ENCODE results near the gene PTGER1. TPM values are rescaled to one million over a fixed set of nuclear protein-coding genes. Genes with fewer than 3 reads are reported as not detected.

PTGER1 gene
- total and polyA plus RNA-seq, 9 of the 15 experiments (the other 6 are each of a cell fraction or from before 2014, with no cell fraction given), result 0.06 to 0.36 (median 0.31) TPM; not detected in 5

GRCh38 chr19:14510311-14511228 lies 35.4 kb upstream of the PTGER1 start (continued):
- TF ChIP-seq ETV1 (tag; conservative IDR thresholded peaks at IDR 0.05; ENCODE audit: low read depth), result no peak
- TF ChIP-seq ZNF717 (CRISPR knock-in tag; IDR thresholded peaks at IDR 0.05), result no peak
- TF ChIP-seq ZNF347 (CRISPR knock-in tag; IDR thresholded peaks at IDR 0.05; ENCODE audit: low read depth), result no peak
- TF ChIP-seq, protein P1, sequence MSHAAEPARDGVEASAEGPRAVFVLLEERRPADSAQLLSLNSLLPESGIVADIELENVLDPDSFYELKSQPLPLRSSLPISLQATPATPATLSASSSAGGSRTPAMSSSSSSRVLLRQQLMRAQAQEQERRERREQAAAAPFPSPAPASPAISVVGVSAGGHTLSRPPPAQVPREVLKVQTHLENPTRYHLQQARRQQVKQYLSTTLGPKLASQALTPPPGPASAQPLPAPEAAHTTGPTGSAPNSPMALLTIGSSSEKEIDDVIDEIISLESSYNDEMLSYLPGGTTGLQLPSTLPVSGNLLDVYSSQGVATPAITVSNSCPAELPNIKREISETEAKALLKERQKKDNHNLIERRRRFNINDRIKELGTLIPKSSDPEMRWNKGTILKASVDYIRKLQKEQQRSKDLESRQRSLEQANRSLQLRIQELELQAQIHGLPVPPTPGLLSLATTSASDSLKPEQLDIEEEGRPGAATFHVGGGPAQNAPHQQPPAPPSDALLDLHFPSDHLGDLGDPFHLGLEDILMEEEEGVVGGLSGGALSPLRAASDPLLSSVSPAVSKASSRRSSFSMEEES (CRISPR knock-in tag; IDR thresholded peaks at IDR 0.05), result no peak
- TF ChIP-seq ZC3H8 (IDR thresholded peaks at IDR 0.05), result no peak
- TF ChIP-seq ARID1B (IDR thresholded peaks at IDR 0.05), result peak; percentile 53; the same call in 1 of the 2 replicates
- no peak for TF ChIP-seq YY1 (IDR thresholded peaks at IDR 0.05; ENCODE audit: borderline replicate concordance in 1 of 3, control insufficient read depth in 1 of 3, extremely low read depth in 1 of 3, insufficient read depth in 3 of 3, insufficient read length in 1 of 3, insufficient replicate concordance in 2 of 3, low read depth in 1 of 3, low read length in 2 of 3)
- TF ChIP-seq NBN (IDR thresholded peaks at IDR 0.05; ENCODE audit: low read depth), result peak; percentile 54
- no peak for TF ChIP-seq ZNF431 (CRISPR knock-in tag; IDR thresholded peaks at IDR 0.05)
- no peak for TF ChIP-seq NFE2L1 (tag; IDR thresholded peaks at IDR 0.05; ENCODE audit: borderline replicate concordance, low read depth)
- no peak for TF ChIP-seq ZNF830 (CRISPR knock-in tag; IDR thresholded peaks at IDR 0.05)
- TF ChIP-seq ZSCAN29 (IDR thresholded peaks at IDR 0.05), result no peak
- TF ChIP-seq SAP30 (IDR thresholded peaks at IDR 0.05; ENCODE audit: borderline replicate concordance, insufficient read depth, low read depth, low read length, poor library complexity, severe bottlenecking), result no peak
- no peak for TF ChIP-seq IFI16 (CRISPR knock-in tag; IDR thresholded peaks at IDR 0.05)
- TF ChIP-seq, protein P2, sequence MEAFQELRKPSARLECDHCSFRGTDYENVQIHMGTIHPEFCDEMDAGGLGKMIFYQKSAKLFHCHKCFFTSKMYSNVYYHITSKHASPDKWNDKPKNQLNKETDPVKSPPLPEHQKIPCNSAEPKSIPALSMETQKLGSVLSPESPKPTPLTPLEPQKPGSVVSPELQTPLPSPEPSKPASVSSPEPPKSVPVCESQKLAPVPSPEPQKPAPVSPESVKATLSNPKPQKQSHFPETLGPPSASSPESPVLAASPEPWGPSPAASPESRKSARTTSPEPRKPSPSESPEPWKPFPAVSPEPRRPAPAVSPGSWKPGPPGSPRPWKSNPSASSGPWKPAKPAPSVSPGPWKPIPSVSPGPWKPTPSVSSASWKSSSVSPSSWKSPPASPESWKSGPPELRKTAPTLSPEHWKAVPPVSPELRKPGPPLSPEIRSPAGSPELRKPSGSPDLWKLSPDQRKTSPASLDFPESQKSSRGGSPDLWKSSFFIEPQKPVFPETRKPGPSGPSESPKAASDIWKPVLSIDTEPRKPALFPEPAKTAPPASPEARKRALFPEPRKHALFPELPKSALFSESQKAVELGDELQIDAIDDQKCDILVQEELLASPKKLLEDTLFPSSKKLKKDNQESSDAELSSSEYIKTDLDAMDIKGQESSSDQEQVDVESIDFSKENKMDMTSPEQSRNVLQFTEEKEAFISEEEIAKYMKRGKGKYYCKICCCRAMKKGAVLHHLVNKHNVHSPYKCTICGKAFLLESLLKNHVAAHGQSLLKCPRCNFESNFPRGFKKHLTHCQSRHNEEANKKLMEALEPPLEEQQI (IDR thresholded peaks at IDR 0.05), result no peak
- TF ChIP-seq POLR2B (IDR thresholded peaks at IDR 0.05; ENCODE audit: low read depth, partially characterized antibody), result no peak
- no peak for TF ChIP-seq CTBP1 (IDR thresholded peaks at IDR 0.05; ENCODE audit: borderline replicate concordance)
- TF ChIP-seq ZNF668 (CRISPR knock-in tag; IDR thresholded peaks at IDR 0.05), result no peak
- TF ChIP-seq BCOR (IDR thresholded peaks at IDR 0.05), result no peak
- TF ChIP-seq ELK3 (CRISPR knock-in tag; IDR thresholded peaks at IDR 0.05), result no peak
- TF ChIP-seq MEIS2 (IDR thresholded peaks at IDR 0.05; ENCODE audit: partially characterized antibody), result peak; percentile 43
- TF ChIP-seq BRD9 (IDR thresholded peaks at IDR 0.05; ENCODE audit: low read depth, partially characterized antibody), result peak; percentile 55
